Fibroblast of lung (primary cell): ENCODE measurements around the gene ANKLE2.

ENCODE experiments used
- EZH2 ChIP-seq: IDR thresholded peaks from 2 replicates; pipeline ENCODE4 v1.5.1; 2012; ENCODE audit warnings: low read length, control low read depth, mild to moderate bottlenecking; ENCODE audit errors: missing control alignments
- TF ChIP-seq, protein P1 (sequence below), 2 donors: IDR thresholded peaks in 1 of 2; conservative IDR thresholded peaks in 1 of 2; 1 replicate in 1 of 2; 2 replicates in 1 of 2; pipeline ENCODE4 v1.5.1; 2011 to 2012; ENCODE audit warnings: low read length in 2 of 2, control low read depth in 1 of 2, inconsistent platforms in 1 of 2, low read depth in 1 of 2, mild to moderate bottlenecking in 1 of 2

DNA sequence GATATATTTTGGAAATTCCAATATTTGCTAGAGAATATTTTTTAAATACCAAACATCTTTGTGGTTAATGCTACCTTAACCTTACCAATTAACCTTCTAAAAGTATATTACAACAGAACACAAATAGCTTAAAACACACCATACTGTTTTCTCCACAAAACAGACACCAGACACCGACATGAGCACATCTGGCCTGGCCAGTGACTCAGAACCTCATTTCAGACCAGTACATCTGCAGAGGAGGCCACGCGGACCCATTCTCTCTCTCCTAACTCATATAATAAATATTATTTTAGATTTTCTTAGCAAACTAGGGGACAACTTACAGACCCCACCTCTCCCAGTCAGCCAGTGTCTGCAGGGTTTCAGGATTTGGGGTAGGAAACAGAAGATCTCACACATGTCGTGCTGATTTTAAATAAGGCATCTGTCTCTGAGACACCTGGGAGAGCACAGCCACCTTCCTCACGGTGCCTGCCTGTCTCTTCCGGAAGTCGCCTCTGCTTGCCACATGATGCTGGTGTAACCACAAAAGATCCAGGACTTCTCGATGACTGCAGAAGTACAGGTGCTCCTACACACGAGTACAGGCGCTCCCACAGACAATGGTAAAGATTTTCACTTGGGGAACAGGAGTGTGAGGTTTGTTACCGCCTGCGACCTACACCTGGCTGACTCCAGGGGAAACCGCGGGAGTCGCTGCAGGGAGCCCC, 9.7 kb upstream of the ANKLE2 start:
- TF ChIP-seq, protein P1, sequence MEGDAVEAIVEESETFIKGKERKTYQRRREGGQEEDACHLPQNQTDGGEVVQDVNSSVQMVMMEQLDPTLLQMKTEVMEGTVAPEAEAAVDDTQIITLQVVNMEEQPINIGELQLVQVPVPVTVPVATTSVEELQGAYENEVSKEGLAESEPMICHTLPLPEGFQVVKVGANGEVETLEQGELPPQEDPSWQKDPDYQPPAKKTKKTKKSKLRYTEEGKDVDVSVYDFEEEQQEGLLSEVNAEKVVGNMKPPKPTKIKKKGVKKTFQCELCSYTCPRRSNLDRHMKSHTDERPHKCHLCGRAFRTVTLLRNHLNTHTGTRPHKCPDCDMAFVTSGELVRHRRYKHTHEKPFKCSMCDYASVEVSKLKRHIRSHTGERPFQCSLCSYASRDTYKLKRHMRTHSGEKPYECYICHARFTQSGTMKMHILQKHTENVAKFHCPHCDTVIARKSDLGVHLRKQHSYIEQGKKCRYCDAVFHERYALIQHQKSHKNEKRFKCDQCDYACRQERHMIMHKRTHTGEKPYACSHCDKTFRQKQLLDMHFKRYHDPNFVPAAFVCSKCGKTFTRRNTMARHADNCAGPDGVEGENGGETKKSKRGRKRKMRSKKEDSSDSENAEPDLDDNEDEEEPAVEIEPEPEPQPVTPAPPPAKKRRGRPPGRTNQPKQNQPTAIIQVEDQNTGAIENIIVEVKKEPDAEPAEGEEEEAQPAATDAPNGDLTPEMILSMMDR (conservative IDR thresholded peaks at IDR 0.05 in 1 of 2, IDR thresholded peaks at IDR 0.05 in 1 of 2; ENCODE audit: low read depth in 1 of 2, low read length in 2 of 2), result no peak
- no peak for TF ChIP-seq EZH2
